Upper lobe of left lung (tissue), 6 donors: ENCODE results near the gene NCAPG2. TPM values are rescaled to one million over a fixed set of nuclear protein-coding genes. Genes with fewer than 3 reads are reported as not detected.

Source experiments
- ATAC-seq, 2 donors: fragments of 200-7000 bp; cut with Tn5 transposase; one replicate each; pipeline ENCODE4 v1.9.1; 2022; ENCODE audit warnings: mild to moderate bottlenecking in 2 of 2, moderate library complexity in 2 of 2; ENCODE audit not compliant: low FRiP score in 2 of 2
- DNase-seq, 2 donors: peaks; one replicate each; pipeline ENCODE4 v3.0.0-alpha.2; 2019 to 2020
- H3K27ac ChIP-seq, 4 donors: fragments of 200-600 bp; sonication (generic); one replicate each; pipeline ENCODE4 v1.5.1; 2016 to 2019
- H3K27me3 ChIP-seq, 4 donors: fragments of 200-600 bp; sonication (generic); one replicate each; pipeline ENCODE4 v1.5.1; 2017 to 2019
- H3K36me3 ChIP-seq, 4 donors: fragments of 200-600 bp; sonication (generic); one replicate each; pipeline ENCODE4 v1.5.1; 2016 to 2019
- H3K4me1 ChIP-seq, 4 donors: fragments of 200-600 bp; sonication (generic); one replicate each; pipeline ENCODE4 v1.5.1; 2018 to 2019
- H3K4me3 ChIP-seq, 4 donors: fragments of 200-600 bp; sonication (generic); one replicate each; pipeline ENCODE4 v1.5.1; 2017 to 2019; ENCODE audit warnings: mild to moderate bottlenecking in 2 of 4, moderate library complexity in 1 of 4
- H3K9me3 ChIP-seq, 4 donors: fragments of 200-600 bp; sonication (generic); one replicate each; pipeline ENCODE4 v1.5.1; 2018 to 2019
- EP300 ChIP-seq, 4 donors: sonication (generic); formaldehyde crosslinking; IDR thresholded peaks; one replicate each; pipeline ENCODE4 v1.5.1; 2017; ENCODE audit warnings: antibody characterized with exemption in 4 of 4, control low read depth in 2 of 4
- POLR2A ChIP-seq, 4 donors: fragments of 450-650 bp; IDR thresholded peaks; one replicate each; pipeline ENCODE4 v1.5.1; 2016 to 2017; ENCODE audit warnings: antibody characterized with exemption in 4 of 4, mild to moderate bottlenecking in 2 of 4
- POLR2AphosphoS5 ChIP-seq, 2 donors: sonication (generic); formaldehyde crosslinking; IDR thresholded peaks; one replicate each; pipeline ENCODE4 v1.5.1; 2017; ENCODE audit warnings: antibody characterized with exemption in 2 of 2
- WGBS, 2 donors: methylation state at CpG; one replicate each; pipeline ENCODE4 v1.1.5; 2017 to 2018; 5-methylcytosine and 5-hydroxymethylcytosine counted together
- total RNA-seq, 6 donors: library from RNA; depleted of rRNA in 4 of 6; stranded (reverse); fragments of >200 nt in 4 of 6; gene quantifications; one replicate each; pipeline versions ENCODE4 v1.1.0 to v1.2.1, GENCODE V29; 2016 to 2021
- TF ChIP-seq, protein P1 (sequence below), 6 experiments: fragments of 450-650 bp in 4 of 6; fragments of 200-600 bp in 2 of 6; sonication (generic) in 2 of 6; IDR thresholded peaks; one replicate each; pipeline ENCODE4 v1.5.1; 2016 to 2019; ENCODE audit warnings: antibody characterized with exemption in 6 of 6
- donor health status: DM: no; HTN: no; CAD: no; lungs with moderate emphysema.
- donor health status: DM: no; HTN: yes; CAD: no; lungs with severe emphysema.

The NCAPG2 gene
- total RNA-seq, 6 donors from 2014 or later, result 4.6 to 11.0 (median 7.8) TPM

DNA sequence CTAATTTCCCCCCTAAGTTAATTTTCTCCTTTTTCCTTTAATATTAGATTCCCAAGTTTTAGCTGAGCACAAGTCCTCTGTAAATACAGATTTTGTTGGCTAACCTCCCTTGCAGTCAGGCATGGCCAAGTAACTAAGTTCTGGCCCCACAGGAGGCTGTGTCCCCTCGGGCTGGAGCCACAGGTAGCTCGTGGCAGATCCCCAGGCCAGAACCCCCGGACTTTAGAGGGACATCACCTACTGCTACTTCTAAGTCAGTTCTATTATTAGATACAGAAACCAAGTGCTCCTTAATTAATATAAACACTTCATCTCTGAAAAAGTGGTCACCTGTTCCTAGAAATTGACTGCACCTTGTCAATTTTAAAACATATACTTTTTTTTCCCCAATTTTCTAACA, 46.1 kb upstream of the NCAPG2 start:
- Histone ChIP-seq H3K27me3 (no peaks in the 10 kb centered on the region), H3K9me3 (no peaks in the 10 kb centered on the region), H3K36me3 (peaks cover 15 to 89% (median 39%) of the 10 kb centered on the region in 4 donors), H3K4me3 (no peak overlapping the region), H3K4me1 (no peaks in the 10 kb centered on the region), H3K27ac (no peak overlapping the region)
- no peak for ATAC-seq
- 76 to 78% methylated on average over 3 of the region's 3 CpGs for WGBS, 2 donors
- DNase-seq, result no peak
- TF ChIP-seq EP300 (IDR thresholded peaks at IDR 0.05) (no peak), POLR2AphosphoS5 (IDR thresholded peaks at IDR 0.05) (no peak), POLR2A (IDR thresholded peaks at IDR 0.05) (no peak)
- TF ChIP-seq, protein P1, sequence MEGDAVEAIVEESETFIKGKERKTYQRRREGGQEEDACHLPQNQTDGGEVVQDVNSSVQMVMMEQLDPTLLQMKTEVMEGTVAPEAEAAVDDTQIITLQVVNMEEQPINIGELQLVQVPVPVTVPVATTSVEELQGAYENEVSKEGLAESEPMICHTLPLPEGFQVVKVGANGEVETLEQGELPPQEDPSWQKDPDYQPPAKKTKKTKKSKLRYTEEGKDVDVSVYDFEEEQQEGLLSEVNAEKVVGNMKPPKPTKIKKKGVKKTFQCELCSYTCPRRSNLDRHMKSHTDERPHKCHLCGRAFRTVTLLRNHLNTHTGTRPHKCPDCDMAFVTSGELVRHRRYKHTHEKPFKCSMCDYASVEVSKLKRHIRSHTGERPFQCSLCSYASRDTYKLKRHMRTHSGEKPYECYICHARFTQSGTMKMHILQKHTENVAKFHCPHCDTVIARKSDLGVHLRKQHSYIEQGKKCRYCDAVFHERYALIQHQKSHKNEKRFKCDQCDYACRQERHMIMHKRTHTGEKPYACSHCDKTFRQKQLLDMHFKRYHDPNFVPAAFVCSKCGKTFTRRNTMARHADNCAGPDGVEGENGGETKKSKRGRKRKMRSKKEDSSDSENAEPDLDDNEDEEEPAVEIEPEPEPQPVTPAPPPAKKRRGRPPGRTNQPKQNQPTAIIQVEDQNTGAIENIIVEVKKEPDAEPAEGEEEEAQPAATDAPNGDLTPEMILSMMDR (IDR thresholded peaks at IDR 0.05), result no peak

GRCh38 chr7:158749396-158749795, 44.8 kb upstream of the NCAPG2 start:
- TF ChIP-seq POLR2A (IDR thresholded peaks at IDR 0.05), result no peak
- TF ChIP-seq EP300 (IDR thresholded peaks at IDR 0.05), result no peak
- no peak for TF ChIP-seq POLR2AphosphoS5 (IDR thresholded peaks at IDR 0.05)
- TF ChIP-seq, protein P1 (IDR thresholded peaks at IDR 0.05), result no peak
- Histone ChIP-seq H3K4me3 (no peak overlapping the region), H3K36me3 (peaks cover 12 to 89% (median 33%) of the 10 kb centered on the region in 4 donors), H3K9me3 (no peaks in the 10 kb centered on the region), H3K27ac (no peak overlapping the region), H3K4me1 (no peaks in the 10 kb centered on the region), H3K27me3 (no peaks in the 10 kb centered on the region)
- WGBS, 2 donors, result 93 to 100% methylated on average over 9 of the region's 9 CpGs
- ATAC-seq, result no peak
- DNase-seq, result no peak

GRCh38 chr7:158748335-158748734, 43.7 kb upstream of the NCAPG2 start:
- WGBS, 2 donors, result 86 to 91% methylated on average over 10 of the region's 10 CpGs
- Histone ChIP-seq H3K9me3 (no peaks in the 10 kb centered on the region), H3K27ac (no peak overlapping the region), H3K4me1 (no peaks in the 10 kb centered on the region), H3K36me3 (peaks cover 14 to 89% (median 36%) of the 10 kb centered on the region in 4 donors), H3K27me3 (no peaks in the 10 kb centered on the region), H3K4me3 (no peak overlapping the region)
- ATAC-seq, result no peak
- TF ChIP-seq EP300 (IDR thresholded peaks at IDR 0.05), result no peak
- no peak for TF ChIP-seq POLR2A (IDR thresholded peaks at IDR 0.05)
- TF ChIP-seq POLR2AphosphoS5 (IDR thresholded peaks at IDR 0.05), result no peak
- TF ChIP-seq, protein P1 (IDR thresholded peaks at IDR 0.05), result no peak
- DNase-seq, result no peak

GRCh38 chr7:158747408-158747807, 42.8 kb upstream of the NCAPG2 start:
- TF ChIP-seq POLR2A (IDR thresholded peaks at IDR 0.05), result no peak
- TF ChIP-seq, protein P1 (IDR thresholded peaks at IDR 0.05), result no peak
- TF ChIP-seq EP300 (IDR thresholded peaks at IDR 0.05), result no peak
- TF ChIP-seq POLR2AphosphoS5 (IDR thresholded peaks at IDR 0.05), result no peak
- Histone ChIP-seq H3K27me3 (no peaks in the 10 kb centered on the region), H3K4me3 (no peak overlapping the region), H3K4me1 (no peaks in the 10 kb centered on the region), H3K9me3 (no peaks in the 10 kb centered on the region), H3K27ac (no peak overlapping the region), H3K36me3 (peaks cover 14 to 89% (median 44%) of the 10 kb centered on the region in 4 donors)
- WGBS, 2 donors, result 96% methylated on average over 10 of the region's 10 CpGs
- no peak for ATAC-seq
- DNase-seq, result no peak

GRCh38 chr7:158746957-158747356, 42.4 kb upstream of the NCAPG2 start:
- ATAC-seq (no peak), DNase-seq (no peak)
- no peak overlapping the region for H3K27ac ChIP-seq
- H3K36me3 ChIP-seq, result peaks cover 14 to 89% (median 49%) of the 10 kb centered on the region in 4 donors
- WGBS, 2 donors, result 88 to 95% methylated on average over 9 of the region's 9 CpGs
- no peak overlapping the region for H3K4me3 ChIP-seq
- H3K9me3 ChIP-seq, result no peaks in the 10 kb centered on the region
- no peaks in the 10 kb centered on the region for H3K27me3 ChIP-seq
- no peaks in the 10 kb centered on the region for H3K4me1 ChIP-seq
- TF ChIP-seq POLR2AphosphoS5 (IDR thresholded peaks at IDR 0.05) (no peak), EP300 (IDR thresholded peaks at IDR 0.05) (no peak), POLR2A (IDR thresholded peaks at IDR 0.05) (no peak)
- TF ChIP-seq, protein P1 (IDR thresholded peaks at IDR 0.05), result no peak
